Activated CD8-positive, alpha-beta memory T cell treated with anti-CD3 and anti-CD28 coated beads for 1 hour (primary cell): ENCODE measurements around the gene RNASEH2B.

Experiments
- DNase-seq, 2 donors: peaks; one replicate each; pipeline ENCODE4 v3.0.0-alpha.2; 2020; ENCODE audit warnings: low read depth in 1 of 2; ENCODE audit errors: extremely low read depth in 1 of 2

The RNASEH2B gene

DNA sequence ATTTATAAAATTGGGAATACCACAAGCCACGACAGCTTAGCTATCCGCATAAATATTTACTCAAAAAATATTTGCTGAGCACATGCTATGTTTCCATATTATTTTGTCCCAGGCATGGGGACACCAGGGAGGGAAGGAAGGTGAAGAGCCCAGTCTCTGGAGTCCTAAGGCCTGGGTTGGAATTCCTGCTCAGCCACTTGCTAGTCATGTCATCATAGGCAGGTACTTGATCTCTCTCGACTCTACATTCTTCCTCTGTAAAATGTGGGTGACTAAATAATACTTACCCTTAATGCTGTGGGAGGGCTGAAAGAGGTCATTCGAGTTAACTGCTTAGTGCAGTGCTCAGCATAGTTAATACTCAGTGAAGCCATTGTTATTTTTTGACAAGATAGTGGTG is 4.3 kb upstream of the RNASEH2B start:
- DNase-seq = no peak

DNA sequence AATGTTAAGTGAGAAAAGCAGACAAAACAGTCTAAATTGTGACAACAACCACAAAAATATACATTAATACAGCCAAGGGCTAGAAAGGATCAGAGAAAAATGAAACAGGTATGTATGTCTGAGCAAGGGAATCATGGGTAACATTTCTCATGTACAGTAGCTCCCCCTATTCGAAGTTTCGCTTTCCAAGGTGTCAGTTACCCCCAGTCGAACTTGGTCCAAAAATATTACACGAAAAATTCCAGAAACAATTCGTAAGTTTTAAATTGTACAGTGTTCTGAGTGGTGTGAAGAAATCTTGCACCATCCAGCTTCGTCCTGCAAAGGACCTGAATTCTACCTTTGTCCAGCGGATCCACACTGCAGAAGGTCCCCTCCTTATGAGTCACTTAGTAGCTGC is 1.8 kb upstream of the RNASEH2B start:
- DNase-seq = no peak

DNA sequence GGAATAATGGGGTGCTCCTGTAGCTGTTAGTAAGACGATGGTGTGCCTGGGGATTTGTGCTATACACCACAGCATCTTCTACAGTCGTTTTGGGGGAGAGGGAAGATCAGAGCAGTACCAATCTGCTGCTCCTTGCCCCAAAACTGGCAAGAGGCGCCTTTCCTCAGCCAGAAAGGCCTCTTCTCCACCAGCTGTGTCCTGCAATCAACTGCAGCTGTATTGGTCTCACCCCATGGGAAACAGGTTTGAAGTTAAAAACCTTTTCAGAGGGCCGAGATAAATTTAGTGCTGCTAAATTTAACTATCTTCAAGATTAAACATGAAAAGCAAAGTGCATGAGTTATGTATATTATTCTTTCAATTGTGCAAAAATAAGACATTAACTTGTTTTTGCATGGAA is 1.2 kb upstream of the RNASEH2B start:
- DNase-seq = no peak

DNA sequence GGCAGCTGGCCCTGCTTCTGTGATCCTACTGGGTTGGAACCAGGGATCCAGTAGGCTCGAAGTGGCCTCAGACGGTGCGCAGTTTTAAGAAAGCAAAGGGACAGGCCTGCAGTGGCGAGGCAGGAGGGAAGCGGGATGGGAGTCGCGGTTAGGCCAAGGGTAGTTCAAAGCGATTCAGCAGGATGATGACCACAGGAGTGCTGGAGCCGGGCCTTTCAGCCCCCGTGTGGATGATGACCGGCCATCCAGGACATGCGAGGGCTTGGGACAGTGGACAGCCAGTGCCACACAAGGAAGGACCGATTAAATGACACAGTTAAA is 854 bp downstream of the RNASEH2B start:
- no peak for DNase-seq

GRCh38 chr13:50911081-50911631 is 1.6 kb downstream of the RNASEH2B start:
- no peak for DNase-seq

- peak; percentile 82 to 88 for DNase-seq
Observed at GRCh38 chr13:50911937-50912795, 2.6 kb downstream of the RNASEH2B start.

DNA sequence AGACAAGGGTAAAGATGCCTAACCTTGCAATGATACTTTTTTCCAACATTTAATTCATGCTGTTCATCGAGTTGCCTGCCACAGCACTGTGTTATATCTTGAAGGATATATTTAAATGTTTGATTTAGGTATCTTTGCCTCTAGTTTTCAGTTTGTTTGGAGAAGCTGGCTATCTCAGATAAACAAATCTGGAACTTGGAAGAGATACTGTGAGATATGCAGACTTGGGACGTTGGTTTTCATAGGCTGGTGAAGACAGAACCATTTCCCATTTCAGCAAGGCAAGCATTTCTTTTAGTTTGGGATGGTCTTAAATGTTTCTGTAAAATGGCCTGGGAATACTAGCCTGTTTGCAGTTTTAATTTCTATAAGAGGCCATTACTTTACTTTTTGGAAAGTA is 3.3 kb downstream of the RNASEH2B start:
- DNase-seq = no peak

DNA sequence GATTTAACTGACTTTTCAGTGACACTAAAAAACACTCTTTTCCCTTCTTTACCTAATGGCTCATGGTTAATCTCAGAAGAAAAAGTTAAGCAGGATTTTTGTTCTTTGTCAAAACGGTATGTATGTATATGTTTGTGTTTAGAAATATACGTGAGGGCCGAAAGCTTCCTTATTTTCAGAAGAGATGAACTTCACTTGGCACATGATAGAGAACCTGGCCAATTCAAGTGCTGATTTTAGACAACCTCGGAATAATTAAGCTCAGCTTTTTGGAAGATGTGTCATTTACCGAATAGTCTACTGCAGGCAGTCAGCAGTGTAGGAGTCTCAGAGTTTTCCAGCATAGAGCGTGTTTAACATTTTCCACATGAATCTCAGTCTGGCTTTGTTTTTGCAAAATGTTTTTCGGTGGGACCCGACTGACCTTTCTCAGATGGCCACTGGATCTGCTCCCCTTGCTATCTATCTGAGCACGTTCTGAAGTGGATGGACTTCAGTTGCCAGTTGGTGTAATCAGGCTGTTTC is 4.6 kb downstream of the RNASEH2B start:
- DNase-seq = no peak

- no peak for DNase-seq
Observed at GRCh38 chr13:50914848-50915247, 5.3 kb downstream of the RNASEH2B start.

DNA sequence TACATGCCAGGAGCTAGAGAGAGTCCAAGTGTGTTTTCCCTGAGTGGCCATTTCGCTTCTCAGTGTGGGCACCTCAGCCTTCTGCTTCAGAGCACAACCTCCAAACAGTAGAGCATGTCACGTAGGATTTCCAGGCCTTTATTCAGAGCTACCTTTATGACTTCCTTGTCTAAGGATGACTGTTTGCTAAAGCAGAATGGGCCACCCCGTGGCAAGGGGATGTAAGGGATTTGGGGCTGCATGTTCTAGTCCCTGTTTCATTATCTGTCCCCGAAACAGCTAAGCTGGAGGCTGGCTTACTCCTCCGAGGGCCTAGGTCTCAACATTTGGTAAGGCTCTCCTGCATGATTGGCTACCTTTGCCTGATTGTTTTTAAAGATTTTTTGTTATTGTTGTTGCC is 6.0 kb downstream of the RNASEH2B start:
- DNase-seq = no peak

DNA sequence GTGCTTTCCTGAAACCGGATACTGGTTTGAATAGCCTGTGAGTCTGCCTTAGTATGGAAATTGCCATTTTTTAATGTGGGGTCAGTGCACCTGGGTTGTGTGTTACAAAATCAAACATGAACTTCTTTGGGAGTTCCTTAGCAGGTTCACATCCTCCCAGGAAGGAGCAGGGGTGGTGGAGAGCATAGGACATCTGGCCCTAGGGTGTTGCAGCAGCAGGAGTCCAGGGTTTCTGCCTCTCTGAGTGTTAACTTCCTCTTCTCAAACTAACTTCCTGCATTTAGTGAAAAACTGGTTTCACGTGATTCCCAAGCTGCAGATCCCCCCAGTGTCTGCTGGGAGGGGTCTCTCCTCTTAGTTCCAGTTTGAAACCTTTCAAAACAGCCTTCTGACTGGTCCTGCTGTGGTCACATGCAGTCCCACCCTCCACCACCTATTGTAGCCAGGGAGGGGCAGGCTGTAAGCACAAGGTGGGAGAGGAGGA is 7.2 kb downstream of the RNASEH2B start:
- DNase-seq = no peak

DNA sequence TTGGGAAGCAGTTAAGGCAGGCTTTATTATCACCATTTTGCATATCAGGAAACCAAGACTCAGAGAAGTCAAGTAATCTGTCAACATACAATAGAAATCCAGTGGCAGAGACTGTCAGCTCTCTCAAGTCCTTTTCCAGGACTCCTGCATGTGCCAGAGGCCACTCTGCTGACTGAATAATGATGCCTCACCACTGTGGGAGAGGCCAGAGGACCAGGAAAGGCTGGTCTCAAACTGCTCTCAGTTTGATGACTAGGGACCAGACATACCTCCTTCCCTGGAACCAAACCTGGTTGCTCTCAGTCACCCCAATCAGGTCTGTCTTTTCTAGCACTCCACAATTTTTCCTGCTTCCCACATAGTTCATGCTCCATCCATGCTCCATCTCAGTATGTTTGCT is 8.0 kb downstream of the RNASEH2B start:
- no peak for DNase-seq

GRCh38 chr13:50918567-50918966 is 9.0 kb downstream of the RNASEH2B start:
- DNase-seq = no peak

DNA sequence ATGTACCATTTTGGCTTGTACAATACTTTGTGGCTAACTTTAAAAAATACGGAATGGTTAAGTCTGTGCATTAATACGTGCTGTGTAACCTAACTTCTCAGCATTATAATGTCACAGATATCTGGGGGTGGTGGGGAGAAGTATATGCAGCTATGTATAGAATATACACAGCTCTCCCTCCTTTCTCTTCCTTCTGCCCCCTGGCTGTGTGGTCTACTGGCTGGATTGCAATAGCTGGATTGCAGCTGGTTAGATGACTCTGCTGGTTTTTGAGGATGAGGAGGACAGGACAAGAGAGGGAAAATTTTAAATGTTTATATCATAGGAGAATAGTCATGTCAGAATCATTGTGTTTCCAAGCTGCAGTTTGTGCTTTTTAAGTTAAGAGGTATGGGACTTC is 9.7 kb downstream of the RNASEH2B start:
- no peak for DNase-seq

DNA sequence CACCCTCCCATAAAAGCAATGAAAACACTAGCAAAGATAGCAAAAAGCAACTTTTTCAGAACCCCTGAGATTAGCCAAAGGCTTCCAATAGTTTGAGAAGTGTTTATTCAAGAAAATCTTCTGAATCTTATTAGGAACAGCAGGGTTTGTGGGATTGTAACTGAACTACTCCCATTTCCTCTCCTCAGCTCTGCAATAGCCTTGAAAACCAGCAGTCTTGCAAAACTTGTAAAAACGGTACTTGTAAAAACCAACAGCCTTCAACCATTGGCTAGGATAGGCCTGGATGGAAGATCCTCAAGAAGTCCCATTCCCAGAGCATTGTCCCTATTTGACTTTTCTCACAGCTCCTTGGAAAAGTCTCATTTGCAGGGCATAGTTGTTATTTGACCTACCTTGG is 12.1 kb downstream of the RNASEH2B start:
- no peak for DNase-seq

DNA sequence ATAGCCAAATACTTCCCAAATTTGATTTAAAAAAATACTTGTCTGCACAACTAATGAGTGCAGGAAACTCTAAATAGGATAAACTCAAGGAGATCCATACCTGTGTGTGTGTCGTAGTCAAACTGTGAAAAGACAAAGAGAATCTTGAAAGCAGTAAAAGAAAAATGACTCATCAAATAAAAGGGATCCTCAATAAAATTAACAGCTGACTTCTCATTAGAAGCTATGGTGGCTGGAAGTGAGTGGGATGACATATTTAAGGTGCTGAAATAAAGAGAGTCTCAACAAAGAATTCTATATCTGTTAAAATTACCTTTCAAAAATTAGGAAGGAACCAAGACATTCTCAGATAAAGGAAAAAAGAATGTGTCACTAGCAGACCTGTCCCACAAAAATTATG is 13.7 kb downstream of the RNASEH2B start:
- no peak for DNase-seq

DNA sequence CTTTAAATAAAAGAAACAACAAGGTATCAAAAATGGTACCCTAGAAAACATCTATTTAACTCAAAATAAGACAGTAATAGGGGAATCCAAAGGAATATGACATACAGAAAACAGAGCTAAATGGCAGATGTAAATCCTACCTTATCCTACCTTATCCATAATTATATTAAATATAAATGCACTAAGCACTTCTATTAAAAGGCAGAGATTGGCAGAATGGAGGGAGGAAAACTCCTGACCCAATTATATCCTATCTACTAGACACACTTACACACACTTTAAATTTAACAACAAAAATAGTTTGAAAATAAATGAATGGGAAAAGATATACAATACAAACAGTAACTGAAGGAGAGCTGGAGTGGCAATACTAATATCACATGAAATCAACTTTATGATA is 14.4 kb downstream of the RNASEH2B start:
- no peak for DNase-seq

DNA sequence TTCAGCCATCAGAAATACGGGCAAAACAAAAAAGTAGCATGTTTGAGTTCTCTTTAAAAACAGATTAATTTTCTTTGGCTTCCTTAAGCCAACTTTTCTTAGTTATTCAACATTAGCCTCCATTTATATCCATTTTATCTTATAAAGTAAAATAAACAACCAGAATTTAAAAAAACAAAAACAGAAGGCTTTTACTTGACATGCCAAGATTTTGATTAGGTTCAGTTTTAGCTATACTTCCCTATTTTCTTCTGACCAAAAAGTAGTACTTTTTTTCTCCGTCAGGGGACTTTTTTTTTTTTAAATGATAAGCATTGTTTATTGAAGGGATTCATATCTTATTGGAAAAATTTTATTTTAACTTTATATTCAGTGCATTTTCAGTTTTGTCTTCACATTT is 18.1 kb downstream of the RNASEH2B start:
- DNase-seq = no peak

GRCh38 chr13:50928102-50928501 is 18.5 kb downstream of the RNASEH2B start:
- DNase-seq = no peak

DNA sequence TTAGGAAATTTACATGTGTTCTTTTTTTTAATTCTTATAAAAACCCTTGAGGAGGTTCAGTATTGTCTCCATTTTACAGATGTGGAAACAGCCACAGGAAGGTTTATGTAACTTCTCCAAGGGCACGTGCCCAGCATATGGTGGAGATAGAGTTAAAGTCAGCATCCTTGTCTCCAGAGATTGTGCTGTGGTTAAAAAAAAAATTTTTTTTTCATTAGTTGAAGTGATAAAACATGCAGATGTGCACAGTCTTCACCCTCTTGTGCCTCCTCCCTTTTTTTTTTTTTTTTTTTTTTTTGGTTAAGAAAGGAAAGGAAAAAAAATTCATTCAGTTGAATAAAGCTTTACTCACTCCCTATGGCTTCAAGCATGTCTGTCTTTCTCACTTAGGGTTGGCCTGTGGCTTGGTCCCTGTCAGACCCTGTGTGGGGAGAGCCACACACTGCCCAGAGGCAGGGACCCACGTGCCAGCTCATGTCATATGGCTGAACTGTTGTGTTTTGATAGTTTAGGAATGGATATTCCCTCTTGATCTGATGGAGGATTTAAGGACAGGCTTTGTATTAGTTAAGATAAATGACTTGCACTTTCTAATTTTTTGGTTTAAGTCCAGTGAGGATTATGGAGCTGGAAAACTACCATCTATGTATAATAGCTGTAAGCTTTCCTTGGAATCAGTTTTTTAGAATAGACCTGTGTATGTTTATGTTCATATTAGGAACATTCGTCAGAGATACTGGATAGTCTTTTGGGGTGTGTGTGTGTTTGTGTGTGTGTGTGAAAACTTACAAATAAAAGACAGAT is 19.3 kb downstream of the RNASEH2B start:
- DNase-seq = no peak

- DNase-seq = no peak
Observed at GRCh38 chr13:50932091-50932490, 22.5 kb downstream of the RNASEH2B start.
